HCT116 (cell line): Measurements from ENCODE around the gene CACNA1C. TPM values are rescaled to one million over a fixed set of nuclear protein-coding genes. Genes with fewer than 3 reads are reported as not detected.

Experiments used
- ATAC-seq: fragments of 200-7000 bp; cut with Tn5 transposase; 2 replicates; pipeline ENCODE4 v1.9.1; 2020; ENCODE audit warnings: mild to moderate bottlenecking, moderate library complexity
- BruUV-seq: library from RNA; stranded (reverse); fragments of 400-500 nt; replicated peaks from 2 replicates; lab custom pipeline; 2021; lab: Mats Ljungman, UMichigan
- CTCF ChIA-PET: fragments of 300-600 bp; sonication (Branson Sonifier 250); formaldehyde crosslinking; loops from one replicate; lab custom pipeline; 2021; ENCODE audit warnings: antibody characterized with exemption; lab: Charles Lee
- POLR2A ChIA-PET: fragments of 300-600, 350-600 bp; sonication (Branson Sonifier 250); formaldehyde crosslinking; loops from one replicate; lab custom pipeline; 2021; ENCODE audit warnings: antibody characterized with exemption; lab: Charles Lee
- RAD21 ChIA-PET, 2 experiments: fragments of 300-600 bp; sonication (Branson Sonifier 250); formaldehyde crosslinking; loops; one replicate each; lab custom pipeline; 2023; ENCODE audit warnings: low total read pairs in 2 of 2; ENCODE audit not compliant: uncharacterized antibody in 2 of 2, unreplicated experiment in 2 of 2, low non-redundant PET in 1 of 2; lab: Charles Lee
- DNase-seq: peaks from one replicate; pipeline ENCODE4 v3.0.0-alpha.2; 2010; ENCODE audit warnings: low read depth, low spot score
- H2AFZ ChIP-seq: fragments of 200-600 bp; shearing (Covaris generic), sonication (generic); 2 replicates; pipeline ENCODE4 v1.6.1; 2017; ENCODE audit warnings: low read depth, mixed run types, mixed read lengths, antibody characterized with exemption, low read length; ENCODE audit not compliant: poor library complexity, severe bottlenecking
- H3K27ac ChIP-seq: 2 replicates; pipeline ENCODE4 v1.5.1; 2012; ENCODE audit warnings: low read depth, low read length
- H3K27me3 ChIP-seq: fragments of 200-600 bp; sonication (generic); 2 replicates; pipeline ENCODE4 v1.6.1; 2016; ENCODE audit warnings: mixed run types, low read length, mixed read lengths; ENCODE audit not compliant: insufficient read depth
- H3K36me3 ChIP-seq, 2 experiments: fragments of 200-500 bp in 1 of 2; fragments of 200-600 bp in 1 of 2; sonication (Bioruptor generic) in 1 of 2; sonication (generic) in 1 of 2; 2 replicates each; pipeline versions ENCODE4 v1.5.1 to v1.6.1; 2014 to 2016; ENCODE audit warnings: low read length in 2 of 2, inconsistent platforms in 1 of 2, mixed read lengths in 1 of 2, mixed run types in 1 of 2; ENCODE audit not compliant: insufficient read depth in 2 of 2, control insufficient read depth in 1 of 2
- H3K4me1 ChIP-seq, 2 experiments: fragments of 200-600 bp in 1 of 2; sonication (generic) in 1 of 2; 2 replicates each; pipeline versions ENCODE4 v1.5.1 to v1.6.1; 2012 to 2017; ENCODE audit warnings: low read length in 2 of 2, inconsistent platforms in 1 of 2, mild to moderate bottlenecking in 1 of 2, mixed read lengths in 1 of 2, mixed run types in 1 of 2, moderate library complexity in 1 of 2; ENCODE audit not compliant: insufficient read depth in 2 of 2, control insufficient read depth in 1 of 2
- H3K4me2 ChIP-seq: fragments of 200-600 bp; sonication (generic); 2 replicates; pipeline ENCODE4 v1.6.1; 2017; ENCODE audit warnings: mixed run types, low read length, mixed read lengths
- H3K4me3 ChIP-seq, 2 experiments: fragments of 200-600 bp in 1 of 2; sonication (generic) in 1 of 2; replicated peaks in 1 of 2; 2 replicates each; pipeline ENCODE4 v1.5.1; 2011 to 2016; ENCODE audit warnings: low read length in 2 of 2, control low read depth in 1 of 2, low read depth in 1 of 2, mild to moderate bottlenecking in 1 of 2, mixed read lengths in 1 of 2, mixed run types in 1 of 2
- H3K79me2 ChIP-seq: fragments of 200-600 bp; sonication (generic); 2 replicates; pipeline ENCODE4 v1.6.1; 2017; ENCODE audit warnings: mild to moderate bottlenecking, mixed run types, low read length, moderate library complexity, mixed read lengths; ENCODE audit not compliant: insufficient read depth
- H3K9ac ChIP-seq: fragments of 200-600 bp; sonication (generic); 2 replicates; pipeline ENCODE4 v1.6.1; 2016; ENCODE audit warnings: low read length, mixed read lengths
- H3K9me2 ChIP-seq: fragments of 200-600 bp; sonication (generic), shearing (Covaris generic); 2 replicates; pipeline ENCODE4 v1.6.1; 2017; ENCODE audit warnings: mixed run types, mild to moderate bottlenecking, moderate library complexity; ENCODE audit not compliant: insufficient read depth
- H3K9me3 ChIP-seq, 2 experiments: fragments of 200-500 bp in 1 of 2; fragments of 200-600 bp in 1 of 2; sonication (Bioruptor generic) in 1 of 2; sonication (generic) in 1 of 2; 2 replicates each; pipeline ENCODE4 v1.6.1; 2014 to 2017; ENCODE audit warnings: low read length in 2 of 2, mixed read lengths in 2 of 2, inconsistent platforms in 1 of 2, low read depth in 1 of 2, mild to moderate bottlenecking in 1 of 2, mixed run types in 1 of 2, moderate library complexity in 1 of 2; ENCODE audit not compliant: control insufficient read depth in 1 of 2, insufficient read depth in 1 of 2
- H4K20me1 ChIP-seq: fragments of 200-600 bp; sonication (generic), shearing (Covaris generic); 2 replicates; pipeline ENCODE4 v1.6.1; 2017; ENCODE audit warnings: mixed run types, mild to moderate bottlenecking, moderate library complexity; ENCODE audit not compliant: insufficient read depth
- CEBPB ChIP-seq: IDR thresholded peaks from 2 replicates; pipeline ENCODE4 v1.6.1; 2012; ENCODE audit warnings: low read depth
- EZH2 ChIP-seq: fragments of 200-600 bp; sonication (generic); IDR thresholded peaks from 2 replicates; pipeline ENCODE4 v1.6.1; 2017; ENCODE audit warnings: antibody characterized with exemption, mixed run types
- EZH2phosphoT487 ChIP-seq: fragments of 200-600 bp; IDR thresholded peaks from 2 replicates; pipeline ENCODE4 v1.6.1; 2018; ENCODE audit warnings: antibody characterized with exemption, borderline replicate concordance
- FOSL1 ChIP-seq: IDR thresholded peaks from 2 replicates; pipeline ENCODE4 v1.6.1; 2012; ENCODE audit warnings: low read depth
- JUND ChIP-seq: IDR thresholded peaks from 2 replicates; pipeline ENCODE4 v1.6.1; 2012
- POLR2A ChIP-seq: IDR thresholded peaks from 2 replicates; pipeline ENCODE4 v1.7.0; 2011; ENCODE audit warnings: borderline replicate concordance; ENCODE audit not compliant: insufficient read depth, insufficient read length; ENCODE audit errors: extremely low read depth
- POLR2AphosphoS5 ChIP-seq: IDR thresholded peaks from 2 replicates; pipeline ENCODE4 v1.6.1; 2011; ENCODE audit warnings: mild to moderate bottlenecking, low read depth, low read length, moderate library complexity
- RAD21 ChIP-seq: IDR thresholded peaks from 2 replicates; pipeline ENCODE4 v1.6.1; 2012; ENCODE audit warnings: low read depth, mild to moderate bottlenecking
- REST ChIP-seq: IDR thresholded peaks from 2 replicates; pipeline ENCODE4 v1.6.1; 2012; ENCODE audit warnings: low read depth
- SIN3A ChIP-seq: IDR thresholded peaks from 2 replicates; pipeline ENCODE4 v1.6.1; 2012; ENCODE audit warnings: low read depth
- SP1 ChIP-seq: IDR thresholded peaks from 2 replicates; pipeline ENCODE4 v1.6.1; 2012; ENCODE audit warnings: low read depth
- TCF7L2 ChIP-seq: IDR thresholded peaks from 2 replicates; pipeline ENCODE4 v1.7.0; 2011; ENCODE audit warnings: borderline replicate concordance, inconsistent platforms; ENCODE audit not compliant: insufficient read depth, insufficient read length; ENCODE audit errors: extremely low read depth
- YY1 ChIP-seq: IDR thresholded peaks from 2 replicates; pipeline ENCODE4 v1.6.1; 2011; ENCODE audit warnings: low read length, low read depth, moderate library complexity, mild to moderate bottlenecking; ENCODE audit not compliant: insufficient replicate concordance; ENCODE audit errors: extremely low read depth
- ZBTB33 ChIP-seq: IDR thresholded peaks from 2 replicates; pipeline ENCODE4 v1.6.1; 2011; ENCODE audit warnings: mild to moderate bottlenecking, low read length, moderate library complexity; ENCODE audit not compliant: insufficient replicate concordance; ENCODE audit errors: extremely low read depth
- ZFX ChIP-seq: fragments of 450-650 bp; IDR thresholded peaks from 2 replicates; pipeline ENCODE4 v1.6.1; 2017
- ZNF274 ChIP-seq: fragments of 200-500 bp; sonication (Bioruptor generic); IDR thresholded peaks from 2 replicates; pipeline ENCODE4 v1.6.1; 2014; ENCODE audit warnings: mild to moderate bottlenecking, low read depth, low read length, inconsistent platforms
- intact Hi-C: fragments of 100-400 bp; cut with micrococcal nuclease; formaldehyde crosslinking; loops from 2 replicates; pipeline ENCODE4 v1.10.0; 2022
- total RNA-seq: library from RNA; stranded (reverse); gene quantifications from one replicate; pipeline ENCODE4 v1.2.1, GENCODE V29; 2021; ENCODE audit not compliant: unreplicated experiment
- TF ChIP-seq, protein P1 (sequence below): IDR thresholded peaks from 2 replicates; pipeline ENCODE4 v1.6.1; 2012

The CACNA1C gene
- total RNA-seq, 1 experiment from 2014 or later = 0.05 TPM

GRCh38 chr12:2481346-2481745, 428.6 kb downstream of the CACNA1C start:
- intact Hi-C loops = no loop called here
- CTCF ChIA-PET = no interaction called here

More at GRCh38 chr12:2481346-2481745, 428.6 kb downstream of the CACNA1C start:
- ChIA-PET POLR2A (no interaction called here), RAD21 (no interaction called here)
- BruUV-seq = no TSS peak
- no peak for TF ChIP-seq ZBTB33
- TF ChIP-seq YY1 = no peak
- TF ChIP-seq EZH2 = no peak
- no peak for TF ChIP-seq POLR2AphosphoS5
- no peak for TF ChIP-seq SIN3A
- TF ChIP-seq ZFX = no peak
- no peak for TF ChIP-seq JUND
- no peak for TF ChIP-seq EZH2phosphoT487
- no peak for TF ChIP-seq POLR2A
- TF ChIP-seq RAD21 = no peak
- TF ChIP-seq ZNF274 = no peak
- TF ChIP-seq FOSL1 = no peak
- no peak for TF ChIP-seq REST
- TF ChIP-seq SP1 = no peak
- TF ChIP-seq, protein P1, sequence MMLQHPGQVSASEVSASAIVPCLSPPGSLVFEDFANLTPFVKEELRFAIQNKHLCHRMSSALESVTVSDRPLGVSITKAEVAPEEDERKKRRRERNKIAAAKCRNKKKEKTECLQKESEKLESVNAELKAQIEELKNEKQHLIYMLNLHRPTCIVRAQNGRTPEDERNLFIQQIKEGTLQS = no peak
- TF ChIP-seq TCF7L2 = no peak
- no peak for TF ChIP-seq CEBPB
- H3K4me3 ChIP-seq = no peak overlapping the region
- H2AFZ ChIP-seq = no peak overlapping the region
- no peaks in the 10 kb centered on the region for H3K9me2 ChIP-seq
- no peaks in the 10 kb centered on the region for H4K20me1 ChIP-seq
- no peaks in the 10 kb centered on the region for H3K36me3 ChIP-seq
- ATAC-seq = no peak
- H3K27me3 ChIP-seq = peaks cover 37% of the 10 kb centered on the region
- no peak overlapping the region for H3K27ac ChIP-seq
- DNase-seq = no peak
- no peak overlapping the region for H3K4me2 ChIP-seq
- no peaks in the 10 kb centered on the region for H3K9me3 ChIP-seq
- H3K4me1 ChIP-seq = no peaks in the 10 kb centered on the region; a peak in 1 of 4 replicates
- H3K9ac ChIP-seq = no peak overlapping the region
- no peaks in the 10 kb centered on the region for H3K79me2 ChIP-seq
